Measurements from ENCODE around the gene IFT25. TPM values are rescaled to one million over a fixed set of nuclear protein-coding genes. Genes with fewer than 3 reads are reported as not detected.

The IFT25 gene
- total RNA-seq, 4 donors from 2014 or later = 17.4 to 20.8 (median 17.6) TPM

DNA sequence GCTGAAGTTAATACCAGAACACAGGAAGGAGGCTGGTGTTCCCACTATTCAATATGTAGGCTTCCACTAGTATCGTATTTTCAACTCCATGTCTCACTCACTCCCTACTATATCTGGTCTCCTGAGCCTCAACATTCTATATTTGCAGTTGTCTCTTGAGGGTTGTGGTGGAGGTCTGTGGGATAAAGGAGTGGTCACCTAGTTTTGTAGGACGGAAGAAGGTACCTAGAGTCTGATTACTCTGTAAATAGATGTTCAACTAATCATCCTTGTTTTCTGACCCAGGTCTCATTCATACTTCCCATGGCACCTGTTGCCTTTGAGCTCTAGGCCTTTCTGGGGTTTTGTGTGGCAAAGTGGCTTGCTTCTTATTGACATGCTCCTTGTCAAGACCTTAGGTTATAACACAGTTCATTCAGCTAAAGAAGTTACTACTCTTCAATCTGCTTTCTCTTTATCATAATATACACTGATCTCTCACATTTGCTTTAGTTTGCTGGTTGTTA, 18.1 kb downstream of the IFT25 start:
- 100% methylated on average over 2 of the region's 2 CpGs for WGBS
- H3K4me1 ChIP-seq = no peaks in the 10 kb centered on the region
- no peaks in the 10 kb centered on the region for H3K9me3 ChIP-seq
- no peak for DNase-seq (ENCODE audit: extremely low spot score)
- H3K27ac ChIP-seq (replicated peaks in 1 of 4) = no peak overlapping the region
- no peaks in the 10 kb centered on the region for H3K27me3 ChIP-seq
- TF ChIP-seq, protein P1, sequence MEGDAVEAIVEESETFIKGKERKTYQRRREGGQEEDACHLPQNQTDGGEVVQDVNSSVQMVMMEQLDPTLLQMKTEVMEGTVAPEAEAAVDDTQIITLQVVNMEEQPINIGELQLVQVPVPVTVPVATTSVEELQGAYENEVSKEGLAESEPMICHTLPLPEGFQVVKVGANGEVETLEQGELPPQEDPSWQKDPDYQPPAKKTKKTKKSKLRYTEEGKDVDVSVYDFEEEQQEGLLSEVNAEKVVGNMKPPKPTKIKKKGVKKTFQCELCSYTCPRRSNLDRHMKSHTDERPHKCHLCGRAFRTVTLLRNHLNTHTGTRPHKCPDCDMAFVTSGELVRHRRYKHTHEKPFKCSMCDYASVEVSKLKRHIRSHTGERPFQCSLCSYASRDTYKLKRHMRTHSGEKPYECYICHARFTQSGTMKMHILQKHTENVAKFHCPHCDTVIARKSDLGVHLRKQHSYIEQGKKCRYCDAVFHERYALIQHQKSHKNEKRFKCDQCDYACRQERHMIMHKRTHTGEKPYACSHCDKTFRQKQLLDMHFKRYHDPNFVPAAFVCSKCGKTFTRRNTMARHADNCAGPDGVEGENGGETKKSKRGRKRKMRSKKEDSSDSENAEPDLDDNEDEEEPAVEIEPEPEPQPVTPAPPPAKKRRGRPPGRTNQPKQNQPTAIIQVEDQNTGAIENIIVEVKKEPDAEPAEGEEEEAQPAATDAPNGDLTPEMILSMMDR (IDR thresholded peaks at IDR 0.05) = no peak
- no peak for TF ChIP-seq POLR2A (IDR thresholded peaks at IDR 0.05; ENCODE audit: low read depth)
- no peak for TF ChIP-seq POLR2AphosphoS5 (IDR thresholded peaks at IDR 0.05)
- no peak for TF ChIP-seq EP300 (IDR thresholded peaks at IDR 0.05)
- peaks cover 4 to 67% (median 23%) of the 10 kb centered on the region in 4 donors for H3K36me3 ChIP-seq
- H3K4me3 ChIP-seq = no peak overlapping the region
- intact Hi-C loops (cut with DNase I) = no loop called here

DNA sequence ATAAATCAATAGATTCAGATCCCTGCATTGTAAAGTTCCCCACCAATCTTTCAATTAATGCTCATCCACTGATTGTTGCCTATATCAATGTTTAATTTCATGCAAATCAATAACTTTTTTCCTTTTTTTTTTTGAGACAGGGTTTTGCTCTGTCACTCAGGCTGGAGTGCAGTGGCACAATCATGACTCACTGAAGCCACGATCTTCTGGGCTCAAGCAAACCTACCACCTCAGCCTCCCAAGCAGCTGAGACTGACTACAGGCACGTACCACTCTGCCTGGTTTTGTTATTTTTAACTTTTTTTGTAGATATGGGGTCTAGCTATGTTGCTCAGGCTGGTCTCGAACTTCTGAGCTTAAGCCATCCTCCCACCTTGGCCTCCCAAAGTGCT, 25.8 kb downstream of the IFT25 start:
- DNase-seq (ENCODE audit: extremely low spot score) = no peak
- TF ChIP-seq EP300 (IDR thresholded peaks at IDR 0.05) (no peak), POLR2AphosphoS5 (IDR thresholded peaks at IDR 0.05) (no peak), POLR2A (IDR thresholded peaks at IDR 0.05; ENCODE audit: low read depth) (no peak)
- TF ChIP-seq, protein P1 (IDR thresholded peaks at IDR 0.05) = no peak
- intact Hi-C loops (cut with DNase I) = no loop called here
- Histone ChIP-seq H3K9me3 (no peaks in the 10 kb centered on the region), H3K27ac (replicated peaks in 1 of 4) (no peak overlapping the region), H3K27me3 (no peaks in the 10 kb centered on the region), H3K36me3 (peaks cover 8 to 54% (median 35%) of the 10 kb centered on the region in 4 donors), H3K4me3 (no peak overlapping the region), H3K4me1 (peaks cover 0 to 10% (median 2%) of the 10 kb centered on the region in 4 donors)
- 84% methylated on average over 3 of the region's 3 CpGs for WGBS

DNA sequence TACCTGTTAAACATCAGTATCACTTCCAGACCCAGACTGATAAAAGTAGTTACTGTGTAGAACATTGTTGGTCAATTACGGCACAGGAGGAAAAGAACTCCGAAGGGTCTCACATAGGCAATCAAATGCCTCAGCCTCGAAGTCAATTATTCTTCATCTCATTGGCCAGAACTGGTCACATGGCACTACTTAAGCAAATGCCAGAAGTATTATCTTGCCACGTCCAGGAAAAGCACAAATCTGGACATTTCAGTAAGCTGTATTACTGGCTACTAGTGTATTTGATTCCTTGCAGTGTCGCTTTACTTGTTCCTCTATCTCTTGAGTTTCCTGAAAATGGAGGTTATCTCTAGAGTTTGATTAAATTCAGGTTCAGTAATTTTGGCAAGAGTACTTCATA, 27.2 kb downstream of the IFT25 start:
- intact Hi-C loops (cut with DNase I) = no loop called here
- Histone ChIP-seq H3K4me1 (peaks cover 0 to 10% (median 2%) of the 10 kb centered on the region in 4 donors), H3K9me3 (no peaks in the 10 kb centered on the region), H3K27me3 (no peaks in the 10 kb centered on the region), H3K36me3 (peaks cover 8 to 42% (median 32%) of the 10 kb centered on the region in 4 donors), H3K27ac (replicated peaks in 1 of 4) (no peak overlapping the region), H3K4me3 (no peak overlapping the region)
- WGBS = 94% methylated on average over 5 of the region's 5 CpGs
- DNase-seq (ENCODE audit: extremely low spot score) = no peak
- TF ChIP-seq POLR2AphosphoS5 (IDR thresholded peaks at IDR 0.05) (no peak), EP300 (IDR thresholded peaks at IDR 0.05) (no peak), POLR2A (IDR thresholded peaks at IDR 0.05; ENCODE audit: low read depth) (no peak)
- TF ChIP-seq, protein P1 (IDR thresholded peaks at IDR 0.05) = no peak

DNA sequence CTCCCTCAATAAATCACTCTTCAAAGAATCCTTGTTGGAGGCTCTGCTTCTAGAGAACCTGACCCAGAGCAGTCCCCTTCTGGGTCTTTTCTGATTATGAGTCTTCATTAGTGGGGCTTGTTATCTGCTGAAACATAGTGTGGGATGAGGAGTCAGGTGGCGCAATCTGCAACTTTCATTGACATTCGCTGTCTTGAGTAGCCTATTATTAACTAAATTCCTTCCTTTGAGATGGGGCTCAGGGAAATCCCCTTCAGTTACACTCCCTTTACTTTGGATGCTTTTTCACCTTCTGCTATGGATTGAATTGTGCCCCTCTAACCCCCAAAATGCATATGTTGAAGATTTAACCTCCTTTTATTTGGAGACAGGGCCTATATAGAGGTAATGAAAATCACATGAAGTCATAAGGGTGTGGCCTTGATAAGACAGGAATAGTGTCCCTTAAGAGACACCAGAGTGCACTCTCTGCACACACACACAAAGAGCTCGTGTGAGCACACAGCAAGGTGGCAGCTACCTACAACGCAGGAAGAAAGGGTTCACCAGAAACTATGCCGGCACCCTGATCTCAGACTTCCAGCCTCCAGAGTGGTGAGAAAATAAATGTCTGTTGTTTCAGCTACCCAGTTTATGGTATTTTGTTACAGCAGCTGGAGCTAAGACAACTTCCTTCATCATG, 32.0 kb downstream of the IFT25 start:
- no peaks in the 10 kb centered on the region for H3K4me1 ChIP-seq
- TF ChIP-seq, protein P1 (IDR thresholded peaks at IDR 0.05) = no peak
- TF ChIP-seq POLR2A (IDR thresholded peaks at IDR 0.05; ENCODE audit: low read depth) = no peak
- no peak for TF ChIP-seq POLR2AphosphoS5 (IDR thresholded peaks at IDR 0.05)
- no peak for TF ChIP-seq EP300 (IDR thresholded peaks at IDR 0.05)
- H3K36me3 ChIP-seq = peaks cover 3 to 30% (median 20%) of the 10 kb centered on the region in 4 donors
- no peaks in the 10 kb centered on the region for H3K9me3 ChIP-seq
- 89% methylated on average over 5 of the region's 5 CpGs for WGBS
- H3K4me3 ChIP-seq = no peak overlapping the region
- intact Hi-C loops (cut with DNase I) = no loop called here
- no peaks in the 10 kb centered on the region for H3K27me3 ChIP-seq
- no peak overlapping the region for H3K27ac ChIP-seq (replicated peaks in 1 of 4)
- DNase-seq (ENCODE audit: extremely low spot score) = peak; percentile 26
